ENCODE data around the gene CACNG7.

Gene CACNG7

DNA sequence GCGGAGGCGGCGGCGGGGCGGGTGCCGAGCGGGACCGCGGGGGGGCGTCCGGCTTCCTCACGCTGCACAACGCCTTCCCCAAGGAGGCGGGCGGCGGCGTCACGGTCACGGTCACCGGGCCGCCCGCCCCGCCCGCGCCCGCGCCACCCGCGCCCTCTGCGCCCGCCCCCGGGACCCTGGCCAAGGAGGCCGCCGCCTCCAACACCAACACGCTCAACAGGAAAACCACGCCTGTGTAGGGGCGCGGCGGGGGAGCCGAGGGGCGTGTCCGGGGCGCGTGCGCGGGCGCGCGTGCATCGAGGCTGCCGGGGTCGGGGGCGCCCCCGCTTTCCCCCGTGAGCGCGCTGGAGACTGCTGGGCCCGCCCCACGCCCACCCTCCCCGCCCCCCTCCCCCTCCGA lies 73.5 kb downstream of the CACNG7 start:
- Mint-ChIP-seq H3K27ac (no peak overlapping the region), H3K27me3 (peaks cover 37 to 42% of the 10 kb centered on the region in 2 donors), H3K4me1 (peaks cover 18 to 24% of the 10 kb centered on the region in 2 donors), H3K36me3 (peaks cover 4 to 18% of the 10 kb centered on the region in 2 donors), H3K4me3 (no peak overlapping the region), H3K9me3 (peaks cover 12 to 20% of the 10 kb centered on the region in 2 donors)
- no peak for DNase-seq
- ATAC-seq (replicated peaks) = no peak

DNA sequence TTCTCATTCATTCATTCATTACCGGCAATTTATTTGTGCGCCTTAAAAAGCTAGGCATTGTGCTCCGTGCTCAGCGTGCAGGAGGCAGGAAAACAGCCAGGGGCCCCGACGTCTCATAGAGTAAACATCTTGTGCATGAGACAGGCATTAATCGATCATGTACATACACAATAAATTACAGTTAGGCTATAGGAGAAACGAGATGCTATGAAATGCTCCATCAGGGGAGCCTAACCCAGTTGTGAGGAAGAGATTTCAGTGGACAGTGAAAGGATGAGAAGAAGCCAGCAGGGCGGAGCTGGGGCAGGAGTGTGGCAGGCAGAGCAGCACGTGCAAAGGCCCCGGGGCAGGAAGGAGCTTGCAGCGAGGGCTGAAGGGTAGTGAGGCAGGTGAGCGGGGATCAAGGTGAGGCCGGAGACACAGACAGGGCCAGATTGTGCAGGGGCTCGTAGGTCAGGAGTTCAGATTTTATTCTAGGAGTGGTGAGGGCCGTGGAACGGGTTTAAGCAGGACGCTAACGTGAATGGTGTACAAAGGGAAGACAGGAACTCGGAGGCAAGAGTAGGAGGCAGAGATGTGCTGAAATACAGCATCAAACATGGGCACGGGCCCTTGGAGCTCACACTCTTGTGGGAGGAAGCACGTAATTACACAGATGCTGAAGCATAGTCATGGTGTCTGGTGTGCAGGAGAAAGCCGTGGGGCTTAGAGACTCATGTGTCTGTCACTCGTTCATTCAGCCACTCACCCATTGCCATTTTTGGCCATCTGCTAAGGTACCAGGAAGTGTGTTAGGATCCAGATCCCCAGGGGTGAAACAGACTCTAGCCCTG lies 74.6 kb downstream of the CACNG7 start:
- H3K4me3 Mint-ChIP-seq = no peak overlapping the region
- peaks cover 15 to 24% of the 10 kb centered on the region in 2 donors for H3K4me1 Mint-ChIP-seq
- peaks cover 4 to 18% of the 10 kb centered on the region in 2 donors for H3K36me3 Mint-ChIP-seq
- no peak for DNase-seq
- ATAC-seq (replicated peaks) = no peak
- H3K9me3 Mint-ChIP-seq = peaks cover 12 to 20% of the 10 kb centered on the region in 2 donors
- no peak overlapping the region for H3K27ac Mint-ChIP-seq
- H3K27me3 Mint-ChIP-seq = peaks cover 31% of the 10 kb centered on the region in 2 donors

DNA sequence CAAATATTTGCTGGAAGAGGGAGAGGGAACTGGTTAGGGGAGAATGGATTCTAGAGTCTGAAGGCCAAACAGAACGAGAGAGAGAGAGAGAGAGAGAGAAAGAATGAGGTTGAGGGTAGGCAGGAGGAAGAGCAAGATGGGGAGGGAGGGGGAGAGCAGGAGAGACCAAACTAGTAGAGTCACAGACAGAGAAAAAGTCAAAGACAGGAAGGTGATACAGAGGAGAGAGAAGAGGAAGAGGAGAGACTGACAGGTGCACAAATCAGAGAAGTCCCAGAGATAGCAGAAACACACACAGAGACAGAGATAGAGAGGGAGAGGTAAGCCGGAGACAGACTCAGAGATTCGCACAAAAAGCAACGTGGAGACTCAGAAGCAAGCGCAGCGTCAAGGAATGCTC lies 76.8 kb downstream of the CACNG7 start:
- DNase-seq = no peak
- H3K36me3 Mint-ChIP-seq = peaks cover 0 to 3% of the 10 kb centered on the region in 2 donors
- no peak for ATAC-seq (replicated peaks)
- H3K4me1 Mint-ChIP-seq = peaks cover 3 to 4% of the 10 kb centered on the region in 2 donors
- peaks cover 16 to 18% of the 10 kb centered on the region in 2 donors for H3K27me3 Mint-ChIP-seq
- H3K27ac Mint-ChIP-seq = no peak overlapping the region
- H3K9me3 Mint-ChIP-seq = peaks cover 2 to 3% of the 10 kb centered on the region in 2 donors
- H3K4me3 Mint-ChIP-seq = no peak overlapping the region

DNA sequence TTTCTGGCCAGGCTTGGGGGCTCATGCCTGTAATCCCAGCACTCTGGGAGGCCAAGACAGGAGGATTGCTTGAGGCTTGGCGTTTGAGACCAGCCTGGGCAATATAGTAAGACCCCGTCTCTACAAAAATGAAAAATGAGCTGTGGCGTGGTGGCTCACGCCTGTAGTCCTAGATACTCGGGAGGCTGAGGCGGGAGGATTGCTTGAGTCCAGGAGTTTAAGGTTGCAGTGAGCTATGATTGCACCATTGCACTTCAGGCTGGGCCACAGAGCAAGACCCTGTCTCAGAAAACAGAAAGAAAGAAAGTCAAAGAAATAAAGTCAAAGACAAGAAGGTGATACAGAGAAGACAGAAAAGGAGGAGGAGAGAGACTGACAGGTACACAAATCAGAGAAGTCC lies 79.9 kb downstream of the CACNG7 start:
- H3K4me1 Mint-ChIP-seq = peaks cover 7 to 8% of the 10 kb centered on the region in 2 donors
- peaks cover 26 to 27% of the 10 kb centered on the region in 2 donors for H3K27me3 Mint-ChIP-seq
- H3K4me3 Mint-ChIP-seq = no peak overlapping the region
- no peak for DNase-seq
- H3K36me3 Mint-ChIP-seq = no peaks in the 10 kb centered on the region
- H3K27ac Mint-ChIP-seq = no peak overlapping the region
- ATAC-seq (replicated peaks) = no peak
- H3K9me3 Mint-ChIP-seq = no peaks in the 10 kb centered on the region

DNA sequence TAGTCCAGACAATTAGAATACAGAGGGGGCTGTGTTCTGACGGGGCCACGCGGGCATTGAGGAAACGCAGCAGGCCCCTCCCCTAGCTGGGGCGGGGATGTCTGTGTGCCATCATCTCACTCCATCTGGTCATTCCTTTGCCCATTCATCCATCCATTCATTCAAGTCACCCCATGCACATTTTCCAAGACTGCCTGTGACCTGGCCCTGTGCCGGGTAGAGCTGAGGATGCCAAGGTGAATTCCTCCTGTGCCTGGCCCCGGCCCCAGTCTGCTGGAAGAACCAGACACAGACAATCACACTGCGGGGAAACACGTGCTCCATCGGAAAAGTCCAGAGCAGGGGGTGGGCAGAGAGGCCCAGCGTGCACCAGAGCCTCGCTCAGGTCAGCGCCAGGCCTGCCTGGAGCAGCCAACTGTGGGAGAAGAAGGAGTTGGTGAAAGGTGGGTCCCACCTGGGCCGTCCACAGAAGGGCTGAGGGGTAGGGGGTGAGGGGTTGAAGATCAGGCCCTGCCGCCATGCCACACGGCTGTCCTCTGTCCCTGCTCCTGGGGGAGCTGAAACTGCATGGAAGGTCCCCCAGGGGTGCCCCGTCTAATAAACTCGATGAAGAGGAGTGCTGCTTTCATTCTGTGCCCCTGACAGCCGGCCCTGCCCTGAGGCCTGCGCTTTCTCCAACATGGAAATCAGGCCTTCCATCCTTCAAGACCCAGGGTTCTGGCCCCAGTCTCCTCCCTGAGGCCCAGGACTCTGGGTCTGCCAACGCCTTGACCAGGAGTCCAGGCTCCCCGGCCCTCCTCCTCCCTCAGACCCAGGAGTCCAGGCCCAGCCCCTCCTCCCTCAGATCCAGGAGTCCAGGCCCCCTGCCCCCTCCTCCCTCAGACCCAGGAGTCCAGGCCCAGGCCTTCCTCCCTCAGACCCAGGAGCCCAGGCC lies 80.8 kb downstream of the CACNG7 start:
- H3K27me3 Mint-ChIP-seq = peaks cover 35 to 36% of the 10 kb centered on the region in 2 donors
- no peak overlapping the region for H3K27ac Mint-ChIP-seq
- no peaks in the 10 kb centered on the region for H3K36me3 Mint-ChIP-seq
- H3K4me3 Mint-ChIP-seq = no peak overlapping the region
- DNase-seq (no peak), ATAC-seq (replicated peaks) (no peak)
- H3K4me1 Mint-ChIP-seq = peaks cover 7 to 8% of the 10 kb centered on the region in 2 donors
- H3K9me3 Mint-ChIP-seq = no peaks in the 10 kb centered on the region

DNA sequence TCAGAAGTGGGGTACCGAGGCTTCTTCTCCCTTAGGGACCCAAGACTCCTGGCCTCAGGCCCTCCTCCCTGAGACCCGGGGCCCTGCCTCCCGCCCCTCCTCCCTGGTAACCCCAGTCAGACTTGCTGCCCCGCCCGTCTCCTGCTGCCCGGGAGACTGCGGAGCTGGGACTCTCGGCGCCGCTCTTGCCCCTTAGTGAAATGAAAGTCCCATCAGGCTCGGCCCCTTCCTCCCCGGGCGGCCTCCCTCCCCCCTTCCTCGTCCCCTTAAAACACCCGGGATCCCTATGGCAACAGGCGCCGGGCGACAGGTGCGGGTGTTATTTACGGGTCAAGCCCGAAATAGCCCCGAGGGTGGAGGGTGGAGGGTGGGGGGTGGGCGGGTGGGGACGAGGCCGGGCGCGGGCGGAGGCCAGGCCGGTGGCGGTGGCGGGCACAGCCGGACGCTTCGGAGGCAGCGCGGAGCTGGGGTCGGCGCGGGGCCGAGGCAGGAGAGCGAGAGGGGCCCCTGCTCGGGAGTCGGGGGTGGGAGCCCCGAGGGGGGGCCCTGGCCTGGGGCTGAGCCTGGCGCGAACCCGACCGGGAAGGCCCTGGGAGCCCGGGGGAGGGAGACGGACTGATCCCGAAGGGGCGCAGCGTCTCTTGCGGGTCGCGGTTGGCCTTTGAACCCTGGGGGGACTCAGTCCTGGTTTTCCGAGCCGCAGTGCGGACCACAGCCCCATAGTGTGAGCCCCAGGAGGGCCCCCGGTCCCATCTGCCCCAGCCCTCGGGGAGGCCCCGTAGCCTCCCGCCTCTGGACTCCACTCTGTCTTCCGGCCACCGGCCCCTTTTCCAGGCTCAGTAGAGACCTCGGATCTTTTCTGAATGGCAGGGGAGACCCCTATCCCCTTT lies 82.4 kb downstream of the CACNG7 start, which contains the start of gene CACNG6:
Gene CACNG6, plus strand, starts transcription at position 414 of the 890 bp plus-strand sequence. CDS start 1,241 bp downstream, outside the sequence.
- Mint-ChIP-seq H3K9me3 (no peaks in the 10 kb centered on the region), H3K27ac (no peak within 1 kb of the TSS), H3K4me1 (peaks cover 7 to 9% of the 10 kb centered on the region in 2 donors), H3K27me3 (peaks cover 51 to 52% of the 10 kb centered on the region in 2 donors), H3K4me3 (peak within 1 kb of the TSS; percentile 37 to 57), H3K36me3 (no peaks in the 10 kb centered on the region)
- ATAC-seq (replicated peaks) (no peak), DNase-seq (no peak)

DNA sequence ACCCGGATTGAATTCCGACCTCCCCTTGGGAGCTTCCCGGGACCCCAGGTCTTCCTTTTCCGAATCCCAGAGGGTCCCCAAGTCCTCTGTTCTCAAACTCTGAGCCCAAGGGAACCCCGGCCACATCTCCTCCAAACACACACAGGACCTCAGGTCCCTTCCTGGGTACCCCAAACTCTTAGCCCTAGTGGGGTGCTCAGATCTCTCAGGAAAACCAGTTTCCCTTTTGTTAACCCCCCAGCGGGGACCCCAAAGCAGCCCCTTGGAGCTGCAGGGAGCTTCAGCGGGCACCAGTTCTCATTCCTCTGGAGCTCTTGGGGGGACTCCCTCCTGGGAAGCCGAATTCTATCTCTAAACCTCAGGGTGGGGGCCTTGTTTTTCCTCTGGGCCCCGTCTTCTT lies 83.1 kb downstream of the CACNG7 start:
- H3K27ac Mint-ChIP-seq = no peak overlapping the region
- H3K36me3 Mint-ChIP-seq = no peaks in the 10 kb centered on the region
- DNase-seq (no peak), ATAC-seq (replicated peaks) (no peak)
- peaks cover 53 to 54% of the 10 kb centered on the region in 2 donors for H3K27me3 Mint-ChIP-seq
- peak overlapping the region; percentile 37 to 57 for H3K4me3 Mint-ChIP-seq
- peaks cover 7 to 9% of the 10 kb centered on the region in 2 donors for H3K4me1 Mint-ChIP-seq
- no peaks in the 10 kb centered on the region for H3K9me3 Mint-ChIP-seq

DNA sequence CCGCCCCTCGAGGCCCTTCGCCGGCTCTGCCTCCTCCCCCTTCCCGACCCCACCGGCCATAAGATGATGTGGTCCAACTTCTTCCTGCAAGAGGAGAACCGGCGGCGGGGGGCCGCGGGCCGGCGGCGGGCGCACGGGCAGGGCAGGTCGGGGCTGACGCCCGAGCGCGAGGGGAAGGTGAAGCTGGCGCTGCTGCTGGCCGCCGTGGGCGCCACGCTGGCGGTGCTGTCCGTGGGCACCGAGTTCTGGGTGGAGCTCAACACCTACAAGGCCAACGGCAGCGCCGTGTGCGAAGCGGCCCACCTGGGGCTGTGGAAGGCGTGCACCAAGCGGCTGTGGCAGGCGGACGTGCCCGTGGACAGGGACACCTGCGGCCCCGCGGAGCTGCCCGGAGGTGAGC lies 83.7 kb downstream of the CACNG7 start:
- Mint-ChIP-seq H3K9me3 (no peaks in the 10 kb centered on the region), H3K4me3 (no peak overlapping the region), H3K36me3 (no peaks in the 10 kb centered on the region), H3K27me3 (peaks cover 59 to 60% of the 10 kb centered on the region in 2 donors), H3K4me1 (peaks cover 7 to 9% of the 10 kb centered on the region in 2 donors), H3K27ac (no peak overlapping the region)
- no peak for ATAC-seq (replicated peaks)
- no peak for DNase-seq

DNA sequence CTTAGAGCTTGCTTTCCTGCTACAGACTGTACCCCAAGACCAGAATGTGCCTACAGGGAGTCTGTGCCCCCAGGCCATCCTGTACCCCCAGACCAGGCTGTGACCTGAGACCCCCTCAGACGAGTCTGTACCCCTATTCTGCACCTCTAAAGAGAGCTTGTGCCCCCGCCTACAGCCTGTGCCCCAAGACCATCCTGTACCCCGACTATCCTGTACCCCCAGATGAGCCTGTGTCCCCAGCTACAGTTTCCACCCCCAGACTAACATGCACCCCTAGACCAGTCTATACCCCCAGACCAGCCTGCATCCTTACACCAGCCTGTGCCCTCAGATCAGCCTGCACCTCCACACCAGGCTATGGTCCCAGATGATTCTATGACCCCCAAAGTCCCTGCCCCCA lies 84.4 kb downstream of the CACNG7 start:
- Mint-ChIP-seq H3K27ac (peak overlapping the region; percentile 20), H3K36me3 (no peaks in the 10 kb centered on the region), H3K27me3 (peaks cover 62% of the 10 kb centered on the region in 2 donors), H3K4me3 (no peak overlapping the region), H3K9me3 (no peaks in the 10 kb centered on the region), H3K4me1 (peaks cover 7 to 9% of the 10 kb centered on the region in 2 donors)
- DNase-seq (no peak), ATAC-seq (replicated peaks) (no peak)
